ENCODE data around the gene STPG1.
A peak's percentile ranks its signal among the peaks of the same experiment; 100 is the strongest.

STPG1 gene

GRCh38 chr1:24341260-24341659 is 72.3 kb downstream of the STPG1 start:
- no peak for DNase-seq (ENCODE audit: low read depth)

- DNase-seq (ENCODE audit: low read depth), result no peak
Measured at GRCh38 chr1:24340770-24341169, 72.8 kb downstream of the STPG1 start.

- DNase-seq (ENCODE audit: low read depth), result no peak
Measured at GRCh38 chr1:24339996-24340395, 73.6 kb downstream of the STPG1 start.

- no peak for DNase-seq (ENCODE audit: low read depth)
Measured at GRCh38 chr1:24338447-24338846, 75.1 kb downstream of the STPG1 start.

- DNase-seq (ENCODE audit: low read depth), result no peak
Measured at GRCh38 chr1:24337455-24337854, 76.1 kb downstream of the STPG1 start.

- DNase-seq (ENCODE audit: low read depth), result no peak
Measured at GRCh38 chr1:24336075-24336474, 77.5 kb downstream of the STPG1 start.

GRCh38 chr1:24331961-24332673 is 81.5 kb downstream of the STPG1 start:
- no peak for DNase-seq (ENCODE audit: low read depth)

GRCh38 chr1:24329797-24330543 is 83.6 kb downstream of the STPG1 start:
- no peak for DNase-seq (ENCODE audit: low read depth)

GRCh38 chr1:24329331-24329730 is 84.3 kb downstream of the STPG1 start:
- no peak for DNase-seq (ENCODE audit: low read depth)

GRCh38 chr1:24327891-24328290 is 85.7 kb downstream of the STPG1 start:
- DNase-seq (ENCODE audit: low read depth), result no peak

GRCh38 chr1:24327486-24327885 is 86.1 kb downstream of the STPG1 start:
- no peak for DNase-seq (ENCODE audit: low read depth)

GRCh38 chr1:24325587-24326449 is 87.8 kb downstream of the STPG1 start:
- no peak for DNase-seq (ENCODE audit: low read depth)

GRCh38 chr1:24324903-24325302 is 88.7 kb downstream of the STPG1 start:
- no peak for DNase-seq (ENCODE audit: low read depth)

- DNase-seq (ENCODE audit: low read depth), result no peak
Measured at GRCh38 chr1:24323281-24323680, 90.3 kb downstream of the STPG1 start.

- DNase-seq (ENCODE audit: low read depth), result no peak
Measured at GRCh38 chr1:24322470-24323177, 91.0 kb downstream of the STPG1 start.

- DNase-seq (ENCODE audit: low read depth), result peak; percentile 23
Measured at GRCh38 chr1:24321697-24322469, 91.7 kb downstream of the STPG1 start.

- no peak for DNase-seq (ENCODE audit: low read depth)
Measured at GRCh38 chr1:24321126-24321525, 92.5 kb downstream of the STPG1 start.

- no peak for DNase-seq (ENCODE audit: low read depth)
Measured at GRCh38 chr1:24319962-24320361, 93.6 kb downstream of the STPG1 start.

- DNase-seq (ENCODE audit: low read depth), result no peak
Measured at GRCh38 chr1:24319312-24319863, 94.2 kb downstream of the STPG1 start, which contains the start of gene GRHL3. GRHL3 (plus strand) TSS chr1:24319357; CDS start chr1:24319552, 195 bp downstream.

GRCh38 chr1:24318615-24319311 is 94.8 kb downstream of the STPG1 start:
- DNase-seq (ENCODE audit: low read depth), result no peak
